Measurements from ENCODE around the gene WFIKKN2.

DNA sequence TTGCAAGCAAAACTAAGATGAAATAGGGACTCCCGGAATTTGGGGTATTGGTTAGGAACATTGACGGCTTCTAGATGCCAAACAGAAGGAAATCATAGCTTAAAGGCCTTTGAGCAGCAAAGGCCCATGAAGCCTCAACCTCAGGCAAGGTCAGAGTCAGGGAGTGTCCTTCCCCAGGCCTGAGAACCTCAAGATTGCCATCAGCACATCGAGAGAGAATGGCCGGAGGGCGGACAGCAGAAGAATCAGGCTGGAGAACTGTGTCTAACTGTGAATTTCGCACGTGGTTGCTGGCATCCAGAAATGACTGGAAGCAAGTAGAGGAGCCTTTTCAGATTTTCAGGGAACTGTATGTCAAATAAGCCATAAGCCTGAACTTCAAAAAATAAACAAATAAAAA lies 43.3 kb upstream of the WFIKKN2 start:
- TF ChIP-seq CTCF (conservative IDR thresholded peaks at IDR 0.05; ENCODE audit: low read length): no peak
- TF ChIP-seq EZH2phosphoT487 (IDR thresholded peaks at IDR 0.05; ENCODE audit: borderline replicate concordance, low read depth, low read length): no peak

Measured in OCI-LY7 (cell line).